Endometrium (tissue), 2 donors: ENCODE data around the gene LRRC32.

Experiments used
- FAIRE-seq: peaks from 2 replicates; lab custom pipeline; 2012; peaks lifted over from hg19 to GRCh38; lab: Jason Lieb, UNC
- donor health status: control.
- donor health status: control.

Gene LRRC32

GRCh38 chr11:76678321-76678720 is 7.8 kb upstream of the LRRC32 start:
- no peak for FAIRE-seq

- FAIRE-seq, result no peak
Measured at GRCh38 chr11:76677458-76677765, 6.9 kb upstream of the LRRC32 start.

DNA sequence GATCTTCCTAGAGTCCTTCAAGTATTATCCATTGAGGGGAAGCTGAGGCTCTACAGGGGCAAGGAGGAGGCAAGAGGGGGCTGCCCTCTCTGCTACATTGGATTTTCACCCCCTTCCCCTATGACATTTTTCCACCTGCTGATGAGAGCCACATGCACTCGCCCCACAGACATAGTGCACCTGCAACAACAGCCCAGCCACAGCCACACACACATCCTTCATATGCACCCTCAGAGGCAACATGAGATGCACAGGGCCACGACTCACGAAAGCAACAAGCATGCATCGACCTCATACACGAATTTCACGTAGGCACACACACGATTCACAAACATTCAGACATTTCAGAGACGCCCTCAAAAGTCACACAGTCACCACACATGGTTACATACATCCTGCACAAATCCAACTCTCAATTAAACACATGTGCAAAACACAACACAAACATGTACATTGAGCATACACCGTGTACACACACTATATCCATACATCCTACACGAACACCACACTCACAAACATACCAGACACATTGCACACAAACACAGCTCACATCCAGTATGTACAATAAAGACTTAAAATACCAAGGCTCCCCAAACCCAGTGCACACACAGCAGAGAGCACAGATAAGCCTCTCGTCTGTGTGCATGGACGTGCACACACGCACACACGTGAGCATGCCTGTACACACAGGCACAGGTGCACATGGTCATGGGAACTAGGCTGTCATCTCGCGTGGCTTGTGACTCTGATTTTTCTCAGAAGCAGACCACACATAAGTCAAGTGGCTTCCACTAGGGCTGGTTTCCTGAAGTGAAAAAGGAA is 6.3 kb upstream of the LRRC32 start:
- FAIRE-seq, result no peak

GRCh38 chr11:76674517-76675400 is 4.2 kb upstream of the LRRC32 start:
- no peak for FAIRE-seq

DNA sequence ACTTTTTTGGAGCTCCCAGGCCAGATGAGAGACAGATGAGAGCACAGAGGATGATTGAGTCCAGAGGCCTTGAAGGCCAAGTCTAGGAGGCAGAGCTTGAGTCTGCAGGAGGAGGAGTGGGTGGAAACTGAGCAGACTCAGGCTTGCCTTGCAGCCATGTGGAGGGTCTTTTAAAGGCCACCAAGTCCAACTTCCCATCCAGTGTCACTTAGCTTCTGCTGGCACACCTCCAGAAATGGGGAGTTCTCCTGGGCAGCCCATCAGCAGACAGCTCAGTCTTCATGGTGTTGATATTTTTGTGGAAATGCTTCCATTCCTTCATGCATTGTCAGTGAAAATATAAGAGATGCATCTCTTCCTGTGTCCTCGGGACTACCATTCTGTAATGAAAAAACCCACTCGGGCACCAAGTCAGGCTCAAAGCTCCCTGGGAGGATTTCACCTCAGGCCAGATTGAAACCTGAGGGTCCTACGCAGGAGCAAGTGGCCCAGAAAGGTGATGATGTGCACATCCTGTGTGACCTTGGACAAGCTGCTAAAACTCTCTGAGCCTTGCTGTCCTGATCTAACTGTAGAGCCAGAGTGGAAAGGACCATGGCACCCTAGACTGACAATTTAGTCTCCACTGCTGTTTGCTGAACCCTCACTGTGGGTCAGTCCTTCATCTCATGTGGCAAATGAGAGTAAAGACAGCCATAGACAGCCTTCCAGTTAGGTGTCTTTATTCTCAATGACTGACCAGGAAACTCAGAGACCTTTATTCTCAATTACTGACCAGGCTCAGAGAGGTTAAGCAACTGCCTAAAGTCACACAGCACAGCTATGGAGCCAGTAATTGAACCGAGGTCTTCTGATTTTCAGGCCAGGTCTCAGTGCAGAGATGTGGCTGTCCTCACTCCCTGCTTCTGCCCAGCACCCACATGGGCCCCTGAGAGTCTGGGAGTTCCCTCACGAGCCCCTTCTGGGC is 2.9 kb upstream of the LRRC32 start:
- FAIRE-seq, result no peak

DNA sequence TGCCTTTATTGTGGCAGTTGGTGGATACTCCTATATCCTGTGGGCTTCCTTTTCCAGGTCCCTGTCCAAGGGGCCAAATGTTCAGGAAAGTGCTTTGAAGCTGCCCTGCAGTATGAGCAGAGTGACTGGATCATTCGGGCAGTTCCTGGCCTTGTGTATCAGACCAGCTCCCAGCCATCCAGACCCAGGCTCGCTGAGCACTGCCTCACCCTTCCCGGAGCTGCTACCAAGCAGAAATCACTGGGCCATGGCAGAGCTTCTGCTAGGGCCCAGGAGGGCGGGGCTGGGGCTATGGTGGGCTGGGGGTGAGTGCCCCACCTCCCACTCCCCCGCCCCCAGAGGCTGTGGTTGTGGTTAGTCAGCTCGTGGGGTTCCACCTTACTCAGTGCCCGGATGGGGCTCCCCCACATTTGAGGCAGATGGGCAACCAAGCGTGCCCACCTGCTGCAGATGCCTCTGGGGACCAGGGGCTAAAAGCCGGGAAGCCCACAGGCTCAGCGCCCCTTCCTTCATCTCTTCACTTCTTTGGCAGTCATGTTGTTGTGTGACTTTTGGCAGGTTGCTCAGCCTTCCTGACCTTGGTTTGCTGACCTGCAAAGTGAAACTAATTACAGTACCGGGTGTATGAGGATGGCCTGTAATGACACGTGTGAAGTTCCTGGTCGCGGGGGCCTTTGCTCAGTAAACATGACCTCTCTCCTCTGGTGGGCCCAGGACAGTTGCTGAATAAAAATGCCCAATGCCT is 2.1 kb upstream of the LRRC32 start:
- no peak for FAIRE-seq

DNA sequence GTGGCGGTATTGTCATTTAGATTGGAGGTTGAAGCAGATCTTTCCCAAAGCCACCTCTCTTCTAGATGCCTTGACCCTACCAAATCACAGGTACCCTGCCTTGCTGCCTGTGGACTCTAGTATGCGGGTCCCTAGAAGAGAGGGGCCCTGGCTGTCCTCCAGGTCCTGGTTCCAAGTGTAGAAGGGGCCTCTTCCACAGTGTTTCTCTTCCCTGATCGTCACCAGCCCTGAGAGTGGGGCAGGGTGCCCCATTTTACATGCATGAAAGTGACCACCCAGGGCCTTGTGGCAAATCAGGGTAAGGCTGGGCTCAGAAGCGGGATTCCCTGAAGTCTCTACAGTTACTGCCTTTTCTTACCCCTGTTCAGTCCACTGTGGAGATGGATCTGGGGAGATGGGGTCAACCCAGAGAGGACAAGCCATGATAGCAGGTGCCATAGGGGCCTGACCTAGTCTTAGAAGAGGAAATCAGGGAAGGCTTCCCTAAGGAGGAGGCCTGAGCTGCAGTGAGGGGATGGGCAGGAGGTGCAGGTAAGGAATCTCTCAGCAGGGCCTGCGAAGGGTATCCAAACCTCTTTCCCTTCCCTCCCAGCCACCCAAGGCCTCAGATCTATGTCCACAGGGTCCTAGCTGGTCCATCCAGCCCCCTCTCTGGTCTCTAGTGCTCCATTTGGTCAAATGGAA is 1.2 kb upstream of the LRRC32 start:
- no peak for FAIRE-seq

DNA sequence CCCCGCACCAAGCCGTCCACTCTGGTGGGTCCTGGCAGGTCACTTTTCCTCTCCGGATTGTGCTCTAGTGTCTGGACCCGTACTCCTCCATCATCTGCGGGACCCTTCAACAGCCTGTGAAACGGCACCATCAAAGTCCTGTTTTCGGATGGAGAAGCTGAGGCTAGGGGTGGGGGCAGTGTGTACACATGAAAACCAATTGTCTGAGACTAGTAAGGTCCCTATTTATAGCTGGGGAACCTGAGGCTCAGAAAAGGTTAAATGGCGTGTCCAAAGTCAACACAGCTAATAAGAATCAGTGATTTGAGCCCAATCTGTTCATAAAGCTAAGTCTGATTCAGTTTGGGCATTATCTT is 668 bp upstream of the LRRC32 start:
- no peak for FAIRE-seq

- no peak for FAIRE-seq
Measured at GRCh38 chr11:76669901-76670484, 554 bp downstream of the LRRC32 start.

GRCh38 chr11:76668362-76669155 is 2.0 kb downstream of the LRRC32 start:
- FAIRE-seq, result no peak

DNA sequence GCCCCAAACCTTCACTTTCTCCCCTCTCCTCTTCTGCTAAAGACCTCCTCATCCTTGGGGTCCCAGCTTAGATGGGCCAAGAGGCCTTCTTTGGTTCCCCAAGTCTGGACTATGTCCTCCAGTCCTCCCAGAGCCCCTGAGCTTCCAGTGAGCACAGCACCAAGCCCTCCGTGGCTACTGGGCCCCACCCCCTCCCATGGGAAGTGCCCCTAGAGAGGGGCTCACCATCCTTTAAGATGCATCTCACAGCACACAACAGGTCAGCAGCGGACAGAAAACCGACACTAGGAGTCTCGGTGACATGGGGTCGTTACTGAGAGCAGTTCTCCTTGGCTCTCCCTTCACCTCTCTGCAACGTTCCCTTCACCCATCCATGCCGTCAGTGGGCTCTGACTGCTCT is 2.7 kb downstream of the LRRC32 start:
- FAIRE-seq, result no peak

- no peak for FAIRE-seq
Measured at GRCh38 chr11:76667271-76667818, 3.2 kb downstream of the LRRC32 start.

- FAIRE-seq, result no peak
Measured at GRCh38 chr11:76666830-76667229, 3.7 kb downstream of the LRRC32 start.

- no peak for FAIRE-seq
Measured at GRCh38 chr11:76666408-76666807, 4.1 kb downstream of the LRRC32 start.

- no peak for FAIRE-seq
Measured at GRCh38 chr11:76665921-76666351, 4.6 kb downstream of the LRRC32 start.

GRCh38 chr11:76665172-76665571 is 5.4 kb downstream of the LRRC32 start:
- FAIRE-seq, result no peak

DNA sequence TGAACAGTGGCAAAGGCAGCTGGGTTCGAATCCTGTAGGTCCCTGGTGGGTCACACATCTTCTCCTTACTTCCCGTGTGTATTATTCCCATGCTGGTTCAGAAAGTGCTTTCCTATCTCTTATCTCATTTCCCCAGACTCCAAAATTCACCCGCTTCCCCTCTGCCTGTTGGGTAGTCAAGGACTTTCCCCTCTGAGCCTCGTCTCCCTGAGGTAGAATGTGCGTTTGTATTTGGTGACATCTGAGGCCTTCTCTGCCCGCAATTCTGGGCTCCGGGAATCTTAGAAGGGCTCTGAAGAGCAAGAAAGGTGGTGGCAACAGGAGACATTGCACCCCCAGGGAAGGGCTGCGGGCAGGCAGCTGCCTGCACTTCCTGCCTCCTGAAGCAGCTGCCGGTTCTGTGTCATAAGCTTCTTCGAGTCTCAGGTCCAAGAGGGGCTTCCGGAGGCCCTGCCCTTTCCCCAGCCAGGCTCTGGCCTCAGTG is 5.9 kb downstream of the LRRC32 start:
- no peak for FAIRE-seq

DNA sequence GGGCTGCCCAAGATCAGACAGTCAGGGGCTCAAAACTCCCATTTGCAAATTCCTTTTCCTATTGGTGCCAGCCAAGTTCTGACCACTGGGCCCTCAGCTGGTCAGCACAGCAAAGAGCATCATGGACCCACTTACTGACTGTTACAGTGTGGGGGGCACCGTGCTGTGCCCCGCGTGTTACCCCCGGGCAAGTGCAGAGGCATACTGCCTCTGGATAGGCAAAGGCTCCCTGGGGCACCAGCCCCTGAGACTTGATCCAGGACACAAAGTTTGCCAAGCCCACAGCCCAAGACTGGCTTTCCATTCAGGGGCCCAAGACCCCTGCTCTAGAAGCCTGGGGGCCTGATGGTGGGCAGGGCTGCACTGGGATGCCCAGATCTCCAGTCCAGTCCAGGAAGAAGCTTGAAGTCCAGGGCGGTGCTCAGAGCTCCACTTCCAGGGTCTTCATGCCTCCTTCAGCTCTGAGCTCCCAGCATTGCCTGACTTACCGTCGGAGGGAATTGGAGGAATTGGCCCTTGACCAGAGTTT is 6.6 kb downstream of the LRRC32 start:
- FAIRE-seq, result no peak

GRCh38 chr11:76663486-76663810 is 7.1 kb downstream of the LRRC32 start:
- FAIRE-seq, result no peak
